DND-41 (cell line): ENCODE results near the gene ATF1.

Experiments used
- CTCF ChIP-seq: IDR thresholded peaks from 2 replicates; pipeline ENCODE4 v1.5.1; 2012; ENCODE audit warnings: borderline replicate concordance, low read length, moderate library complexity, mild to moderate bottlenecking; ENCODE audit not compliant: poor library complexity, severe bottlenecking; ENCODE audit errors: extremely low read depth
- EZH2 ChIP-seq: IDR thresholded peaks from 3 replicates; pipeline ENCODE4 v1.6.1; 2012; ENCODE audit warnings: borderline replicate concordance, low read depth, mild to moderate bottlenecking, moderate library complexity, low read length, inconsistent platforms; ENCODE audit not compliant: severe bottlenecking

- no peak for TF ChIP-seq EZH2
- no peak for TF ChIP-seq CTCF
These were observed 38.6 kb upstream of the ATF1 start for GRCh38 chr12:50725011-50725942.
